ENCODE results near the gene GRIA1. TPM values are rescaled to one million over a fixed set of nuclear protein-coding genes. Genes with fewer than 3 reads are reported as not detected.
"Not testable (repeated sequence)": the region's sequence is repeated elsewhere in the genome, so short reads cannot be mapped to it uniquely, and the experiment has no call there.

The GRIA1 gene
- total RNA-seq, 2 donors from 2014 or later: 12.4 to 39.0 TPM

- DNase-seq (ENCODE audit: low spot score) (no peak), ATAC-seq (ENCODE audit: insufficient number of reproducible peaks, low FRiP score, low read depth) (no peak)
- Histone ChIP-seq H3K36me3 (no peaks in the 10 kb centered on the region), H3K27me3 (replicated peaks; ENCODE audit: insufficient read depth) (no peaks in the 10 kb centered on the region), H3K9me3 (no peaks in the 10 kb centered on the region), H3K4me1 (ENCODE audit: control insufficient read depth in 1 of 2, low read depth in 2 of 2) (no peaks in the 10 kb centered on the region), H3K27ac (no peak overlapping the region), H3K4me3 (no peak overlapping the region)
- no peak for TF ChIP-seq CTCF (IDR thresholded peaks at IDR 0.05)
These were observed 369.9 kb downstream of the GRIA1 start for GRCh38 chr5:153860195-153860886.

GRCh38 chr5:153862906-153863305, 372.4 kb downstream of the GRIA1 start:
- not testable (repeated sequence) for H3K27ac ChIP-seq; H3K4me3 ChIP-seq; ATAC-seq (ENCODE audit: insufficient number of reproducible peaks, low FRiP score, low read depth); H3K36me3 ChIP-seq; H3K4me1 ChIP-seq (ENCODE audit: control insufficient read depth in 1 of 2, low read depth in 2 of 2); DNase-seq (ENCODE audit: low spot score); H3K27me3 ChIP-seq (replicated peaks; ENCODE audit: insufficient read depth); H3K9me3 ChIP-seq
